ENCODE measurements around the gene RSPO1.
A peak's percentile ranks its signal among the peaks of the same experiment; 100 is the strongest.
"Not testable (repeated sequence)": the region's sequence is repeated elsewhere in the genome, so short reads cannot be mapped to it uniquely, and the experiment has no call there.

Gene RSPO1

DNA sequence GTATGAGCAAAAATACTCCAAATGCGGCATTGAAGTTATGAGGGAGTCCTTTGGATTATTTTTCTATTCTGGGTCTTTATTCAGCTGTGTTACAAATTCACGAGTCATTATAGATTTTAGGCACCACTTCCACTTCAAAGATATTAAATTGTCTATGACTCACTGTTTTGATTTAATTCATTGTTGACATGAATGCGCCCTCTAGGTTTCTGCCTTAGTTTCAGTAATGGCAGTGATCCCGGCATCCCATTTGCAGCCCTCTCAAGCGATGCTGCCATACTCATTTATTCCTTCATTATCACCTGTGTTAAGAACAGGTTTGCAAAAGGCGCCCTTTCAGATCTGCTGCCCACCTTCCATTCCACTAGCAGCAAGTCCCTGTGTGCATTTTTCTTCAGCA is 14.0 kb downstream of the RSPO1 start:
- DNase-seq (ENCODE audit: low read depth in 2 of 2), result no peak

DNA sequence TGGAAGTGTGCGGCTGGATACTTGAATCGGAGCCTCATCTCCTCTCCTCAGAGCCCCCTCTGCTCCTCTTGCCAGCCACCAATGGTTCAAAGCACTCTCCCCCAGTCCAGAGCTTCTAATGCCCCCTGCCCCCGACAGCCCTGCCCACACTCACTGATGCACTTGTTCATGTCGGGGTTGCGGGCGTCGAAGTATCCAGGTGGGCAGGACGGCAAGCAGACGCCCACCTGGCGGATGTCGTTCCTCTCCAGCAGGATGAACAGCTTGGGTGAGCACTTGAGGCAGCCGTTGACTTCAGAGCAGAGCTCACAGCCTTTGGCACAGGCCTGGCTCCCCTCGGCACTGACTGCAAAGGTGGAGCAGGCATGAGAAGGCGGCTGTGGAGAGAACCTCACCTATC is 18.4 kb downstream of the RSPO1 start:
- no peak for DNase-seq (ENCODE audit: low read depth in 2 of 2)

- DNase-seq (ENCODE audit: low read depth in 2 of 2), result no peak
These were observed 20.6 kb downstream of the RSPO1 start for GRCh38 chr1:37614105-37614504.

DNA sequence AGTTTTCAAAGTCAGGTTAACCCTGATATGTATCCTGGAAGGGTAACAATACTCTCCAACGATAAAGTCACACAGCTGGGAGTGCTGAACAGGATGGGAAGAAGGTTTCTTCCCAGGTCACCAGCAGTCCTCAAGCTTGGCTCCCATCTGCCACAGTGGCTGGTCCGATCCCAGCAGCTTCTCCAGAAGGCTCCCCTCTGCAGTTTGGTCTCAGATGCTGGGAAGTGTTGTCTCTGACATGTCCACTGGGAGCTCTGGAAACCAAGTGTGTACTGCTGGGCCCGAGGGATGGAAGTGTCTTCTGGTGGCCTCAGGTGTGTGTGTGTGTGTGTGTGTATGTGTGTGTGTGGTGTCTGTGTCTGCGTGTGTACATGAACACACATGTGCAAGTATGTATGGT is 22.5 kb downstream of the RSPO1 start:
- no peak for DNase-seq (ENCODE audit: low read depth in 2 of 2)

DNA sequence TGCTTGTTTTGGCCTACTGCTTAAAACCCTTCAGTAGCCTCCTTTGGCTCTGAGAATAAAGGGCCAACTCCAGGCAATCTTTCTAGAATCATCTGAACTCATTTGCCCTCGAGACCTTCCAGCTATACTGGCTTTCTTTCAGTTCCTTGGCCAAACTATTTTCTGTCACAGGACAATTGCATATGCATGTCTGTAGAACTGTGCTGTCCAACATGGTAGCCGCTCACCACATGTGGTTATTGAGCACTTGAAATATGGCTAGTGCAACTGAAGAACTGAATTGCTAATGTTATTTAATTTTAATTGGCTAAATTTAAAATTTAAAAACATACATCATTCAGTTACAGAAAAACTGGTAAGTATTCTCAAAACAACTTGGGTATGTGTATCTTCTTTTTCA is 24.7 kb downstream of the RSPO1 start:
- no peak for DNase-seq (ENCODE audit: low read depth in 2 of 2)

GRCh38 chr1:37609002-37609401 is 25.7 kb downstream of the RSPO1 start:
- no peak for DNase-seq (ENCODE audit: low read depth in 2 of 2)

DNA sequence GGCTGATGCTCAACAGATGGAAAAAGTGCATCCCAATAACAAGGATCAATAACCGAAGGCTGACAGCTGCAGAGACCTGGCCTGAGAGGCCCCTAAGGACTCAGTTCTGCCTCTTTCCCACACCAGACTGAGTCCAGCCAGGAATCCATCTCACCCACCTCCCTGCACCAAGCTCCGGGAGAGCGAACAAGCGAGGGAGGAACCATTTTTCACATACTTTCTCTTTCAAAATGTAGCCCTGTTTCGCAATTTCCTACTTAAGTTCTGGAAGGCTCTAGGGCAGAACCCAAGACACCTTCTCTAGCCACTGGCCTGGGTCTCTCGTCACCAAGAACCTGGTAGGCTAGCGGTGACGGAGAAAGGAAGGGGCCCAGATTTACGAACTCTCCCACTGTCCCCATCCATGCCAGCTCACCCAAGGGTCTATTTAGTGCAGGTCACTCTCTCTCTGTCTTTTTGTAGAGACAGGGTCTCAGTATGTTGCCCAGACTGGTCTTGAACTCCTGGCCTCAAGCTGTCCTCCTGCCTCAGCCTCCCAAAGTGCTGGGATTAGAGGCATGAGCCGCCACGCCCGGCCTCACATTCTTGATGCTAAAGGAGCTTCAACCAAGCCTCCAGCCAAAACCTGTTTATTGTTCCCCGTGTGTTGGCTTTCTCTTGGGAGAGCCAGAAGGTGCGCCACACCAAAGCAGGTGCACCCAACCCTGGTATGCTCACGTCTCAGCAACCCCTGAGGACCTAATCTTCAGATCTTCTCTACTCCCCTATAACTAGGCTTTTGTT is 28.0 kb downstream of the RSPO1 start:
- no peak for DNase-seq (ENCODE audit: low read depth in 2 of 2)

- no peak for DNase-seq (ENCODE audit: low read depth in 2 of 2)
These were observed 28.8 kb downstream of the RSPO1 start for GRCh38 chr1:37605806-37606474.

DNA sequence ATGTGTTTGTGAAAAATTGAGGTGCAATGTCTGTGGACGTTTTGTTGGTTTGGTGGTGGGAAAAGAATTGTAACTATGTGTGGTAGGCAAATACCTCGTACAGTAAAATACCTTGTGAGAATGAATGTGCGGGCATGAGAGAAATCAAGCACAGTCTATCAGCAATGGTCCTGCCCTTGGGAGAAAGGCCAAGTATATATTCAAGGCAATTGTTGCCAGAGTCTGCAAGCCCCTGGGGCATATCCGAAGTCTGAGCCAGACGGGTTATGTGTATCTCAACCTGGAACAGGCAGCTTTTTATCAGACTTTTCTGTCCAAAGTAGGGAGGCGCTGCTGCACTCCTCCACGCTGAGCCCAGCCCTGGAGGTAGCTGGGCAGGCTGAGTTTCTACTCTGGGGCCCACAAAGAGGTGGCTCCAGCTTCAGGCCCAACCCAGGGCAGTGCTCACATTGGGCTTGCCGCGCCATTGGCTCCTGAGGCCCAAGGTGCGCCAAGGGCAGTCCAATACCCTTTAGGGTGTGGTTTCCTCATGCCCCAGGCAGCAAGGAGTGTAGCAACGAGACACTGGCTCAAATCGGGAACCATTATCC is 29.5 kb downstream of the RSPO1 start:
- DNase-seq (ENCODE audit: low read depth in 2 of 2), result no peak

GRCh38 chr1:37602750-37603694 is 31.7 kb downstream of the RSPO1 start:
- DNase-seq (ENCODE audit: low read depth in 2 of 2), result peak in 1 of 2 donors; percentile 4

DNA sequence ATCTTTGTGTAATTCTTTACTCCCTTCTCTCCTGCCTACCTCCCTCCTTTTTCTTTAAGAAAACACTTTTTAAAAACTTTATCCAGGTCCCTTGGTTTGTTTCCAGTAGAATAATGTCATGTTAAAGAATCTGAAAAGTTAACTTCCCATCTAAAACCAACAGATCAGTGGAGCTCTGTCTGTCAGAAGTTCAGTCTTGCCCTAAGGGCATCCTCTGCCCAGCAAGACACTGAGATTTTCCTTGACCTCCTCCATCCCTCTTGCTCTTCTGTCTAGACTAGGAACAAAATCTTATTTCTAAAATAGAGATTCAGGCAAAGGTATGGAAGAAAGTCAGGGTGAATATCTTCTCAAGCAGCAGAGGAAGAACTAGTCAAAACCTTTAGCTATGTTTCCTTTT is 33.3 kb downstream of the RSPO1 start:
- no peak for DNase-seq (ENCODE audit: low read depth in 2 of 2)

DNA sequence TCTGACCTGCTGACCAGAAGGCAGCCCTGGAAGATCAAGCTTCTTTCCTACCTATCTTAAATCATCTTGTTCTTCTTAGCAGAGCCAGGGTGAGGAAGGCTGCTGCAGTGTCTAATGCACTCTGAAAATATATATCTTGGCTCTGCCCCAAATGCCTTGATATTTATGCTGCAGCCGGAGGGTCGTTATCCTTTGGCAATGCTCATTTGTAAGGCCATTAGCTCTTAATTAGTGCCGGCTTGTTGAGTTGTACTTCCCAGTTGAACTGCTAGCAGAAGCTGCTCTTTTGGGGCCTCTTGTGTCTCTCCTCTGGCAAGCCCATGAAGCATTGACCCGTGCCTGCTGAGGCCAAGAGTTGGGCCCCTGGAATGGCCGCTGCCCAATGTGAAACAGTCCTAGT is 34.8 kb downstream of the RSPO1 start:
- no peak for DNase-seq (ENCODE audit: low read depth in 2 of 2)

DNA sequence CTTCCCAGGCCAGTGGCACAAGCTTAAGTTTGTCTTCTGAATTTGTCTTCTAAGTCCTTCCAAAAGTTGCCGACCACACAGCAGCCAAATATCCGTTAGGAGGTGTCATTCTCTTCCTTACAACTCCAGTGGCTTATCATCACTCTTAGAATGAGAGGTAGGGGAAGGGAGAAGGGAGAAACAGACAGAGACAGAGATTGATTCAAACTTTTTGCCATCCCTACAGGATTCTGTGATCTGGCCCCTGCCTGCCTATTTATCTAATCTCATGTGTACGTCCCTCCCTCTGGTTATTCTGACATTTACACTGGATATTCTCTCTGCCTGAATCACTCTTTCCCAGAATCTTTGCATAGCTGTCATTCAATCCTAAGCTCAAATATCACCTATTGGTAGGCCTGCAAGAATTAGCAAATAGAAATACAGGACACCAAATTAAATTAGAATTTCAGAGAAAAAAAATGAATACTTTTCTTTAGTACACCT is 38.5 kb downstream of the RSPO1 start:
- DNase-seq (ENCODE audit: low read depth in 2 of 2), result no peak

DNA sequence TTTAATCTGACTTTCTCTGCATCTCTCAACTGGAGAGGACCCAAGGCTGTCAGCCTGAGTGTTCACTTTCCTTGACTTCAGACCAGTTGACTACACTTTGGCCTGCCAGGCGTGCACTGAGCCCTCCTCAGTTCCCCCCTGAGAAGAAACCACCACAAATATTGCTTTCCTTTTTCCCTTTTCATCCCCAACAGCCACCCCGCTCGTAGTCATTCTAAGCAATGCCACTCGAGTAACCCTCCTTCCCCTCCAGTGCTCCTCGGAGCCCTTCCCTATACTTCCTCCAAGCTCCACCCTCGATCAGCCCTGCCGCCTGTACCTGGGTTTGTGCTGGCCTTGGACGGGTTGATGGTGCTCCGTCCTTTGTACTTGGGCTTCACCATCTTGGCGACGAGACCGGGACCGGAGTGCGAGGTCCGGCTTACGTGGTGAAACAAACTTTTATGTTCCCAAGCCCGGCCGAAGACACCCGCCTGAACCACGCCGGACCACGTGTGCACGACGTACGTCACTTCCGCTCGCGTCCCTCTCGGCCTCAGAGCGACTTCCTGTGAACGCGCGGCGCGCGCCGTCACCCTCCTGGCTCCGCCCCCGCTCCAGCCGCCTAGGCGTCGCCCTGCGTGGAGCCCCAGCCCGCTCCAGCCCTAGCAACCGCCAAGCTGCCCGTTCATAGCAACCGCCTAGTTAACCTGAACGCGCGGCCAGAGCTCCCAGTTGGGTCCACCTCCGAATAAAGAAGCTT is 39.1 kb downstream of the RSPO1 start, which contains the start of gene GNL2:
Gene GNL2 (minus strand): TSS at position 498 of the 742 bp plus-strand sequence. CDS start 115 bp downstream, at position 383.
- DNase-seq (ENCODE audit: low read depth in 2 of 2), result peak; percentile 95 to 96

GRCh38 chr1:37593726-37594125 is 41.0 kb downstream of the RSPO1 start:
- DNase-seq (ENCODE audit: low read depth in 2 of 2), result no peak

- no peak for DNase-seq (ENCODE audit: low read depth in 2 of 2)
These were observed 45.8 kb downstream of the RSPO1 start for GRCh38 chr1:37588939-37589338.

DNA sequence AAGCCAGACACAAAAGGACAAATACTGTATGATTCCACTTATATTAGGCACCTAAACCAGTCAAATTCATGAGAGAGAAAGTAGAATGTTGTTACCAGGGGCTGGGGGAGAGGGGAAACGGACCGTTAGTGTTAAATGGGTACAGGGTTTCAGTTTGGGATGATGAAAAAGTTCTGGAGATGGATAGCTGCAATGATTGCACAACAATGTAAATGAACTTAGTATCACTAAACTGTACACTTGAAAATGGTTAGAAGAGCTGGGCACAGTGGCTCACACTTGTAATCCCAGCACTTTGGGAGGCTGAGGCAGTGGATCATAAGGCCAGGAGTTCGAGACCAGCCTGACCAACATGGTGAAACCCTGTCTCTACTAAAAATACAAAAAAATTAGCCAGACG is 50.1 kb downstream of the RSPO1 start:
- not testable (repeated sequence) for DNase-seq (ENCODE audit: low read depth in 2 of 2)

DNA sequence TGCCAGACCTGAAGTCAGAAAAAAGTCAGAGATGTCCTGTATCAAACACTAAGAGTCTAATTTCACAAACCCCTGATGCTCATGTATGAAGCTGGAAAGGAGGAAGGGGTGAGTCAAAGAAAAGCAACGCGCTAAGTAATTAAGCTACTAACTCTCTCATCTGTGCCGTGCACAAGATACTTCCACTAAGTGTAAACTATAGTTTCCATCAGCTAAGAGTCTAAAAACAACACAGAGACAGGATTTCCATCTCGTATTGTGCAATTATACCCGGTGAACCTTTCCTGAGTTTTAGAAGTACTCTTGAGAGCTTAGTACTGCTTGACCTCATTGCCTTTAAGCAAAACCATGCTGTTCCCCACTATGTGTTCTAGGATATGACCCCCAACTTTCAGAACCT is 59.0 kb downstream of the RSPO1 start:
- no peak for DNase-seq (ENCODE audit: low read depth in 2 of 2)

DNA sequence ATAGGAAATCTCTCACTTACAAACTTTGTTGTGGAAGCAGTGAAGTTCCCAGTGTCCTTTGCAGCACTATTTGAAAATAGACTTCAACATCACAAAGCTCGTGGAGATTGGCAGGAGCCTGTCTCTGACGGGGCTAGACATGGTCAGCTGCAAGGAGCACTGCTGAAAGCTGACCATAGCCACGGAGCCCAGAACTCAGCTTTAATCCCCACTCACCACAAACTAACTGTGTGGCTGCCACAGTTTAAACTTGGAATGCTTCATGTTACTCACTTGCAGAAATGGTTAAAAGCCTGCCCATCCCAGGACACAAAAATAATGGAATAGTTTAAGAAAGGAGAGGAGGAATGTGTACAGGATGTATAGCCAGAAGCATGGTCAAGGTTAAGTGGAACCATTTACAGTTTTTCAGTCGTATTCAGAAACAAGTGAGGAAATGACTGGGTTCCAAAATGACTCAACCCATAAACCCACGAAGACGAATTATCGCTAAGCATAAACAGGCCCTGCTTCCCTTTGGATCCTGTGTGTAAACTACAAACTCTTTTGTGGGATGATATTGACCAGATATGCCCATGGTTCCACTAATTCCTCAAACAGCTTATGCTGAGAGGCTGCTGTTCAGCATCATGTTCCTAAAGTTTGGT is 59.7 kb downstream of the RSPO1 start:
- DNase-seq (ENCODE audit: low read depth in 2 of 2), result no peak

DNA sequence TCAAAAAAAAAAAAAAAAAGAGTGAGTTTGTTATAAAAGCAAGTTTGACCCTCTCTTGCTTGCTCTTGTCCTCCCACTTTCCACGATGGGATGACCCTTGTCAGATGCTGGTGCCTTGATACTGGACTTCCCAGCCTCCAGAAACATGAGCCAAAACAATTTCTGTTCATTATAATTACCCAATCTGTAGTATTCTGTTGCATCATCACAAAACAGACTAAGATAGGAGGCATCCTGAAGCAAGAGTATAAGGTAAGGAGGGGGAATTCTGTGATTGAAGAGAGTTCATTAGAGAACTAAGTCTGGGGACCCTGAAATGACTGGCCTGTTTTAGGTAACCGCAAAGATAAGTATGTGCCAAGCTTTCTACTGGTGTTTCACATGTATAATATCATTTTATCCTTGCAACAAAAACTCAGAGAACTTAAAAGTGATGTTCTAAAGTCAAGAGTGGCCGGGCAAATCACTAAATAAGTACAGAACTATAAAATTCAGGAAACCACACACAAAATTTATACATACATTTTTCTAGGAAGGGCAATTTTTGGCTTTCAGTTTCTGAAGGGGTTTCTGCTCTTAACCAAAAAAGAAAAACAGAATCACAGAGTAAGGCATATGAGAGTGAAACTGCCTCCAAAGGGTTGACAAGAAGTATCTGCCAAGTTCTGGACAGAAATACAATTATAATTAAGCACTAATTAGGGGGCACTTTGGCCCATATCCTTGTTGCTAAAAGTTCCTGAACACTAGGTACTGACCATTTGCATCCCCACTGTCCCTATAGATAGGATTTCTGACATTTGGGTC is 64.0 kb downstream of the RSPO1 start:
- DNase-seq (ENCODE audit: low read depth in 2 of 2), result no peak

Data from stimulated activated CD4-positive, alpha-beta T cell treated with anti-CD3 and anti-CD28 coated beads, Interleukin-15, amount 100 ng/mL, for 48 hours (primary cell).